SK-N-MC (cell line): Measurements from ENCODE around the gene NGRN.
A peak's percentile ranks its signal among the peaks of the same experiment; 100 is the strongest.
"Not testable (repeated sequence)": the region's sequence is repeated elsewhere in the genome, so short reads cannot be mapped to it uniquely, and the experiment has no call there.

Experiments
- DNase-seq: peaks from one replicate; pipeline ENCODE4 v3.0.0-alpha.2; 2011; ENCODE audit warnings: low read depth, low spot score
- H3K27ac ChIP-seq: fragments of 200-600 bp; sonication (generic); 2 replicates; pipeline ENCODE4 v1.5.1; 2016; ENCODE audit warnings: mixed run types
- H3K36me3 ChIP-seq: fragments of 200-600 bp; sonication (generic); 2 replicates; pipeline ENCODE4 v1.6.1; 2017; ENCODE audit warnings: antibody characterized with exemption, low read length, mixed read lengths; ENCODE audit not compliant: insufficient read depth
- H3K4me3 ChIP-seq: fragments of 200-600 bp; sonication (generic); 2 replicates; pipeline ENCODE4 v1.5.1; 2016
- H3K9ac ChIP-seq: fragments of 200-600 bp; sonication (generic); 2 replicates; pipeline ENCODE4 v1.8.0; 2017; ENCODE audit warnings: mixed run types, mixed read lengths; ENCODE audit not compliant: insufficient read length
- H3K9me3 ChIP-seq: fragments of 200-600 bp; sonication (generic); 2 replicates; pipeline ENCODE4 v1.6.1; 2017; ENCODE audit warnings: low read depth, mild to moderate bottlenecking, antibody characterized with exemption, low read length, moderate library complexity, mixed read lengths
- EZH2 ChIP-seq: fragments of 200-600 bp; sonication (generic); IDR thresholded peaks from one replicate; pipeline ENCODE4 v1.6.1; 2017; ENCODE audit warnings: antibody characterized with exemption
- FOXP2 ChIP-seq: optimal IDR thresholded peaks from 2 replicates; pipeline ENCODE3; 2011; ENCODE audit warnings: mild to moderate bottlenecking, moderate library complexity; ENCODE audit not compliant: insufficient read depth; ENCODE audit errors: extremely low read length, control extremely low read depth
- POLR2AphosphoS5 ChIP-seq: IDR thresholded peaks from 2 replicates; pipeline ENCODE4 v1.6.1; 2012; ENCODE audit warnings: mild to moderate bottlenecking, low read depth, low read length, borderline replicate concordance

Gene NGRN

GRCh38 chr15:90248789-90249202, 16.7 kb upstream of the NGRN start:
- Histone ChIP-seq H3K27ac (no peak overlapping the region), H3K4me3 (no peak overlapping the region), H3K36me3 (no peaks in the 10 kb centered on the region), H3K9me3 (no peaks in the 10 kb centered on the region), H3K9ac (no peak overlapping the region)
- DNase-seq: no peak
- TF ChIP-seq FOXP2 (no peak), EZH2 (no peak), POLR2AphosphoS5 (no peak)

- Histone ChIP-seq H3K27ac (no peak within 1 kb of the TSS), H3K36me3 (no peaks in the 10 kb centered on the region), H3K9me3 (no peaks in the 10 kb centered on the region), H3K4me3 (no peak within 1 kb of the TSS), H3K9ac (no peak within 1 kb of the TSS)
- TF ChIP-seq FOXP2 (no peak), POLR2AphosphoS5 (peak; percentile 31; the same call in 1 of the 2 replicates)
- DNase-seq: no peak
Measured at GRCh38 chr15:90249203-90249863, 16.1 kb upstream of the NGRN start, which contains the start of gene TTLL13. TTLL13 (plus strand) TSS chr15:90249556; CDS start chr15:90250631, 1,075 bp downstream.

- Histone ChIP-seq H3K9ac (no peak overlapping the region), H3K4me3 (no peak overlapping the region), H3K9me3 (no peaks in the 10 kb centered on the region), H3K27ac (no peak overlapping the region), H3K36me3 (no peaks in the 10 kb centered on the region)
- DNase-seq: no peak
- TF ChIP-seq FOXP2 (no peak), POLR2AphosphoS5 (no peak), EZH2 (no peak)
Measured at GRCh38 chr15:90257776-90258175, 7.7 kb upstream of the NGRN start.

- no peaks in the 10 kb centered on the region for H3K9me3 ChIP-seq
- DNase-seq: no peak
- no peak overlapping the region for H3K27ac ChIP-seq
- no peak overlapping the region for H3K9ac ChIP-seq
- no peak overlapping the region for H3K4me3 ChIP-seq
- no peaks in the 10 kb centered on the region for H3K36me3 ChIP-seq
- TF ChIP-seq FOXP2: no peak
- no peak for TF ChIP-seq POLR2AphosphoS5
- no peak for TF ChIP-seq EZH2
Measured at GRCh38 chr15:90259524-90259923, 5.9 kb upstream of the NGRN start.

GRCh38 chr15:90260731-90261130, 4.7 kb upstream of the NGRN start:
- H3K4me3 ChIP-seq, H3K9me3 ChIP-seq: not testable (repeated sequence)

GRCh38 chr15:90261811-90262210, 3.7 kb upstream of the NGRN start:
- no peaks in the 10 kb centered on the region for H3K9me3 ChIP-seq
- H3K4me3 ChIP-seq: no peak overlapping the region
- TF ChIP-seq POLR2AphosphoS5 (no peak), EZH2 (no peak), FOXP2 (no peak)
- peaks cover 2% of the 10 kb centered on the region; the same call in 1 of the 2 replicates for H3K36me3 ChIP-seq
- no peak for DNase-seq
- no peak overlapping the region for H3K9ac ChIP-seq
- H3K27ac ChIP-seq: no peak overlapping the region

More at GRCh38 chr15:90260731-90261130, 4.7 kb upstream of the NGRN start:
- not testable (repeated sequence) for H3K27ac ChIP-seq, H3K36me3 ChIP-seq, H3K9ac ChIP-seq, DNase-seq

- no peak overlapping the region for H3K9ac ChIP-seq
- no peaks in the 10 kb centered on the region for H3K9me3 ChIP-seq
- H3K36me3 ChIP-seq: peaks cover 8% of the 10 kb centered on the region
- no peak for TF ChIP-seq FOXP2
- TF ChIP-seq POLR2AphosphoS5: no peak
- no peak for TF ChIP-seq EZH2
- DNase-seq: no peak
- H3K4me3 ChIP-seq: no peak overlapping the region
- H3K27ac ChIP-seq: no peak overlapping the region
Measured at GRCh38 chr15:90262426-90262825, 3.0 kb upstream of the NGRN start.

- peak overlapping the region; percentile 89 for H3K4me3 ChIP-seq
- no peak for TF ChIP-seq FOXP2
- TF ChIP-seq POLR2AphosphoS5: no peak
- no peak for TF ChIP-seq EZH2
- peak overlapping the region; percentile 77; the same call in 1 of the 2 replicates for H3K27ac ChIP-seq
- H3K9ac ChIP-seq: peak overlapping the region; percentile 86
- DNase-seq: no peak
- no peaks in the 10 kb centered on the region for H3K9me3 ChIP-seq
- peaks cover 23% of the 10 kb centered on the region for H3K36me3 ChIP-seq
Measured at GRCh38 chr15:90264671-90265070, 801 bp upstream of the NGRN start.

GRCh38 chr15:90266061-90266431, 574 bp downstream of the NGRN start:
- H3K36me3 ChIP-seq: peaks cover 37% of the 10 kb centered on the region
- peak overlapping the region; percentile 89 for H3K4me3 ChIP-seq

More at GRCh38 chr15:90266061-90266431, 574 bp downstream of the NGRN start:
- DNase-seq: no peak
- Histone ChIP-seq H3K27ac (peak overlapping the region; percentile 77), H3K9me3 (no peaks in the 10 kb centered on the region), H3K9ac (peak overlapping the region; percentile 86)
- no peak for TF ChIP-seq FOXP2
- TF ChIP-seq EZH2: no peak
- no peak for TF ChIP-seq POLR2AphosphoS5
